ENCODE measurements around the gene MAP4K1.

MAP4K1 gene

DNA sequence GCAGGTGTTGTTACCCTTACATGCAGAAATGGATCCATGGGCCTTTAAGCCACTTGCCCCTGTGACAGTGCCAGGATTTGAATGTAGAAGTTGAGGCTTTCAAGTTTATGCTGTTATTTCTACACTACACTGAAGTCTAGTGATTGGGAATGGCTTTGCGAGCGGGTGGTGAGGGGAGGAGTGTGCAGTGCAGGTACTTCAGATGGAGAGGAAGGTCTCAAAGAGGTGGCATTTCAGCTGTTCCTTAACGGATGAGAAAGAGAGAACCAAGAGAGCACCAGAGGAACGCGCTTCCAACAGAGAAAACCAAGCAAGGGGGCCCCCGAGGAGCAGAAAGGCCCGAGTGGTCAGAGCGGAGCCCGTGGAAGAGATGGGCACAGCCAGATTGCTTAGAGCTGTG, 43.0 kb upstream of the MAP4K1 start:
- H3K27ac ChIP-seq (replicated peaks), result no peak overlapping the region
- TF ChIP-seq GABPA (IDR thresholded peaks at IDR 0.05; ENCODE audit: low read depth) (no peak), SPI1 (IDR thresholded peaks at IDR 0.05; ENCODE audit: borderline replicate concordance, low read depth) (no peak), POLR2AphosphoS5 (IDR thresholded peaks at IDR 0.05; ENCODE audit: low read depth) (no peak)
- TF ChIP-seq, protein P1, sequence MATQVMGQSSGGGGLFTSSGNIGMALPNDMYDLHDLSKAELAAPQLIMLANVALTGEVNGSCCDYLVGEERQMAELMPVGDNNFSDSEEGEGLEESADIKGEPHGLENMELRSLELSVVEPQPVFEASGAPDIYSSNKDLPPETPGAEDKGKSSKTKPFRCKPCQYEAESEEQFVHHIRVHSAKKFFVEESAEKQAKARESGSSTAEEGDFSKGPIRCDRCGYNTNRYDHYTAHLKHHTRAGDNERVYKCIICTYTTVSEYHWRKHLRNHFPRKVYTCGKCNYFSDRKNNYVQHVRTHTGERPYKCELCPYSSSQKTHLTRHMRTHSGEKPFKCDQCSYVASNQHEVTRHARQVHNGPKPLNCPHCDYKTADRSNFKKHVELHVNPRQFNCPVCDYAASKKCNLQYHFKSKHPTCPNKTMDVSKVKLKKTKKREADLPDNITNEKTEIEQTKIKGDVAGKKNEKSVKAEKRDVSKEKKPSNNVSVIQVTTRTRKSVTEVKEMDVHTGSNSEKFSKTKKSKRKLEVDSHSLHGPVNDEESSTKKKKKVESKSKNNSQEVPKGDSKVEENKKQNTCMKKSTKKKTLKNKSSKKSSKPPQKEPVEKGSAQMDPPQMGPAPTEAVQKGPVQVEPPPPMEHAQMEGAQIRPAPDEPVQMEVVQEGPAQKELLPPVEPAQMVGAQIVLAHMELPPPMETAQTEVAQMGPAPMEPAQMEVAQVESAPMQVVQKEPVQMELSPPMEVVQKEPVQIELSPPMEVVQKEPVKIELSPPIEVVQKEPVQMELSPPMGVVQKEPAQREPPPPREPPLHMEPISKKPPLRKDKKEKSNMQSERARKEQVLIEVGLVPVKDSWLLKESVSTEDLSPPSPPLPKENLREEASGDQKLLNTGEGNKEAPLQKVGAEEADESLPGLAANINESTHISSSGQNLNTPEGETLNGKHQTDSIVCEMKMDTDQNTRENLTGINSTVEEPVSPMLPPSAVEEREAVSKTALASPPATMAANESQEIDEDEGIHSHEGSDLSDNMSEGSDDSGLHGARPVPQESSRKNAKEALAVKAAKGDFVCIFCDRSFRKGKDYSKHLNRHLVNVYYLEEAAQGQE (IDR thresholded peaks at IDR 0.05; ENCODE audit: insufficient replicate concordance, low read depth), result no peak
- TF ChIP-seq, protein P2, sequence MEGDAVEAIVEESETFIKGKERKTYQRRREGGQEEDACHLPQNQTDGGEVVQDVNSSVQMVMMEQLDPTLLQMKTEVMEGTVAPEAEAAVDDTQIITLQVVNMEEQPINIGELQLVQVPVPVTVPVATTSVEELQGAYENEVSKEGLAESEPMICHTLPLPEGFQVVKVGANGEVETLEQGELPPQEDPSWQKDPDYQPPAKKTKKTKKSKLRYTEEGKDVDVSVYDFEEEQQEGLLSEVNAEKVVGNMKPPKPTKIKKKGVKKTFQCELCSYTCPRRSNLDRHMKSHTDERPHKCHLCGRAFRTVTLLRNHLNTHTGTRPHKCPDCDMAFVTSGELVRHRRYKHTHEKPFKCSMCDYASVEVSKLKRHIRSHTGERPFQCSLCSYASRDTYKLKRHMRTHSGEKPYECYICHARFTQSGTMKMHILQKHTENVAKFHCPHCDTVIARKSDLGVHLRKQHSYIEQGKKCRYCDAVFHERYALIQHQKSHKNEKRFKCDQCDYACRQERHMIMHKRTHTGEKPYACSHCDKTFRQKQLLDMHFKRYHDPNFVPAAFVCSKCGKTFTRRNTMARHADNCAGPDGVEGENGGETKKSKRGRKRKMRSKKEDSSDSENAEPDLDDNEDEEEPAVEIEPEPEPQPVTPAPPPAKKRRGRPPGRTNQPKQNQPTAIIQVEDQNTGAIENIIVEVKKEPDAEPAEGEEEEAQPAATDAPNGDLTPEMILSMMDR (IDR thresholded peaks at IDR 0.05; ENCODE audit: insufficient read depth, low read length), result no peak

DNA sequence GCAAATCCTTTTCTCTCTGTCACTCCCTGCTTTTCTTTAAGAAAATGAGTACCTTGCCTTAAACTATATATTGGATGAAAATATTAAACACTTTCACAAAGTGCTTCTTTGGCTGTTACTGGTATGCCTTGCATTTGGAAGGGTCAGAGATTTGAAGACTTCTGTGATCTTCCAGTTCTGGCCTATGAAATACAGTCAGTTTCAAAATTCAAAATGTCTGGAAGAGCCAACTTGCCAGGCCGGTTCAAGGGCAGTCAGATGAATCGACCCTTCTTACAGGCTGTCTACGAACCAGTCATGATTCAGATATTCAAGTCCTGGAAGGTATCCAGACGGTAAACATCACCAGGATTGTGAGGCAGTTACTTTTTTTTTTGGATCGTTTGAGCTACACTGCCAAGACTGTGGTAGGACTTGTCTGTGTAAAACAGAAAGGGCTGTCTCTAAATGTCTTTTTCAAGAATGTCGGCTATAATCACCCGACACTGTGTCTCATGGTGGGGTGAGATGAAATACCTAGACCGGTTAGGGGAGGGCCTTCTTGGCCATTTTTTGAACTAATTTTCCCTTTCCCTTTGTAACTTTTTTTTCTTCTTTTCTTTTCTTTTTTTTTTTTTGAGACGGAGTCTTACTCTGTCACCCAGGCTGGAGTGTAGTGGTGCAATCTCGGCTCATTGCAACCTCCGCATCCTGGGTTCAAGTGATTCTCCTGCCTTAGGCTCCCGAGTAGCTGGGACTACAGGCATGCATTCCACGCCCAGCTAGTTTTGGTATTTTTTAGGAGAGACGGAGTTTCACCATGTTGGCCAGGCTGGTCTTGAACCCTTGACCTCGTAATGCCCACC, 40.9 kb upstream of the MAP4K1 start:
- TF ChIP-seq, protein P1 (IDR thresholded peaks at IDR 0.05; ENCODE audit: insufficient replicate concordance, low read depth), result no peak
- no peak for TF ChIP-seq SPI1 (IDR thresholded peaks at IDR 0.05; ENCODE audit: borderline replicate concordance, low read depth)
- TF ChIP-seq, protein P2 (IDR thresholded peaks at IDR 0.05; ENCODE audit: insufficient read depth, low read length), result no peak
- no peak for TF ChIP-seq POLR2AphosphoS5 (IDR thresholded peaks at IDR 0.05; ENCODE audit: low read depth)
- no peak for TF ChIP-seq GABPA (IDR thresholded peaks at IDR 0.05; ENCODE audit: low read depth)
- Histone ChIP-seq H3K27me3 (ENCODE audit: insufficient read depth, poor library complexity, severe bottlenecking) (no peaks in the 10 kb centered on the region), H3K4me3 (replicated peaks; ENCODE audit: insufficient read depth, low read length) (no peak overlapping the region), H3K27ac (replicated peaks) (peak overlapping the region; percentile 34)
- DNase-seq (ENCODE audit: low read depth in 1 of 2, low spot score in 1 of 2), result no peak

More for the DNA sequence above, 43.0 kb upstream of the MAP4K1 start:
- Histone ChIP-seq H3K4me3 (replicated peaks; ENCODE audit: insufficient read depth, low read length) (no peak overlapping the region), H3K27me3 (ENCODE audit: insufficient read depth, poor library complexity, severe bottlenecking) (no peaks in the 10 kb centered on the region)
- no peak for DNase-seq (ENCODE audit: low read depth in 1 of 2, low spot score in 1 of 2)

DNA sequence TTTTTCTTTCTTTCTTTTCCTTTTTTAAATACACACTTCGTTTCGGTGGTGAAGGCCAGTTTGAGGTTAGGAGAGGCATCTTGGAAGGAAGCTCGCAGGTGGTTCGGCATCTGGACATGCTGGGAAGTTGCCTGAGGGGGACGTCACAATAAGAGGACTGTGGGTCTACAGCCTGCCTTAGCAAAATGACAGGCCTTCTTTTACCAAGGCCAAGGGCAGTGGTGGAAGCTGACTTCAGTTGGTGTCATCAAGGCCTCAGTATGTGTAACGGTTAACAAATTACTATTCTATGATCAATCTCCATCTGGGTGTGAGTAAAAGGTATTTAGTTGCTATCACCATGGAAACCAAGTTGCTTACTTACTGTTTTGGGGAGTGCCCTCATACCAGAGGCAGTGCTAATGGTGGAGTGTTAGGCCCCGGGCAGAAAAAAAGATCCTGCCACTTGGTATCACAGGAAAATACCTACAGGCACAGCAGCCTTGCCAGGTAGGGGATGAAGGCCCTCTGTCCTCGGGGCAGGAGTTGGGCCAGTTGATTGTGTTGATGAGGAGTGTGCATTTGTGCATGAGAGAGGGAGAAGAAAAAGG, 40.0 kb upstream of the MAP4K1 start:
- TF ChIP-seq, protein P2 (IDR thresholded peaks at IDR 0.05; ENCODE audit: insufficient read depth, low read length), result no peak
- TF ChIP-seq POLR2AphosphoS5 (IDR thresholded peaks at IDR 0.05; ENCODE audit: low read depth), result no peak
- TF ChIP-seq, protein P1 (IDR thresholded peaks at IDR 0.05; ENCODE audit: insufficient replicate concordance, low read depth), result no peak
- H3K27ac ChIP-seq (replicated peaks), result peak overlapping the region; percentile 34
- H3K27me3 ChIP-seq (ENCODE audit: insufficient read depth, poor library complexity, severe bottlenecking), result no peaks in the 10 kb centered on the region
- DNase-seq (ENCODE audit: low read depth in 1 of 2, low spot score in 1 of 2), result no peak
- no peak overlapping the region for H3K4me3 ChIP-seq (replicated peaks; ENCODE audit: insufficient read depth, low read length)
